Activated CD8-positive, alpha-beta T cell treated with anti-CD3 and anti-CD28 coated beads for 36 hours (primary cell): ENCODE measurements around the gene ZSWIM1. TPM values are rescaled to one million over a fixed set of nuclear protein-coding genes. Genes with fewer than 3 reads are reported as not detected.

Experiments used
- ATAC-seq: fragments of 200-7000 bp; cut with Tn5 transposase; one replicate; pipeline ENCODE4 v1.10.0; 2021; ENCODE audit warnings: mild to moderate bottlenecking, moderate library complexity
- CTCF ChIA-PET: fragments of 350-600 bp; sonication (Branson Sonifier 250); formaldehyde crosslinking; loops from one replicate; lab custom pipeline; 2021; ENCODE audit warnings: antibody characterized with exemption; lab: Charles Lee
- POLR2A ChIA-PET: fragments of 350-600 bp; sonication (Branson Sonifier 250); formaldehyde crosslinking; loops from one replicate; lab custom pipeline; 2021; ENCODE audit warnings: antibody characterized with exemption; lab: Charles Lee
- DNase-seq: peaks from one replicate; pipeline ENCODE4 v3.0.0-alpha.2; 2020
- H3K27ac Mint-ChIP-seq: one replicate; pipeline ENCODE4 v1.8.0; 2021; ENCODE audit warnings: mild to moderate bottlenecking, mixed read lengths
- H3K27me3 Mint-ChIP-seq: one replicate; pipeline ENCODE4 v1.8.0; 2021; ENCODE audit warnings: mixed read lengths
- H3K36me3 Mint-ChIP-seq: one replicate; pipeline ENCODE4 v1.8.0; 2021; ENCODE audit warnings: low read depth, mixed read lengths
- H3K4me1 Mint-ChIP-seq: one replicate; pipeline ENCODE4 v1.8.0; 2021; ENCODE audit warnings: low read depth, mixed read lengths
- H3K4me3 Mint-ChIP-seq: one replicate; pipeline ENCODE4 v1.8.0; 2021; ENCODE audit warnings: mild to moderate bottlenecking, moderate library complexity, mixed read lengths
- H3K9me3 Mint-ChIP-seq: one replicate; pipeline ENCODE4 v1.8.0; 2021; ENCODE audit warnings: mixed read lengths
- CTCF ChIP-seq: fragments of 200-600 bp; IDR thresholded peaks from one replicate; pipeline ENCODE4 v1.8.0; 2022; ENCODE audit warnings: antibody characterized with exemption, mild to moderate bottlenecking
- intact Hi-C: fragments of 100-400 bp; cut with micrococcal nuclease; formaldehyde crosslinking; loops from one replicate; pipeline ENCODE4 v1.10.0; 2022
- total RNA-seq, 2 experiments: library from RNA; stranded (reverse); gene quantifications; one replicate each; pipeline ENCODE4 v1.2.3, GENCODE V29; 2021

Gene ZSWIM1
- total RNA-seq, 2 experiments from 2014 or later: 8.2 to 9.1 TPM

- ATAC-seq: peak; percentile 19
- ChIA-PET CTCF (interaction anchor here (0.7 to 9.3 kb wide), 13 partner anchors 11 to 134 kb away, joined by 3 to 74 read pairs (median 4); partner anchors contain the start of genes NEURL2 and ZSWIM1), POLR2A (interaction anchor here (0.9 to 8.9 kb wide), 14 partner anchors 9 to 95 kb away, joined by 3 to 119 read pairs (median 13); partner anchors contain the start of genes CTSA, NEURL2, PLTP and ZNF335)
- no peaks in the 10 kb centered on the region for H3K27me3 Mint-ChIP-seq
- TF ChIP-seq CTCF: peak; percentile 25
- peaks cover 21% of the 10 kb centered on the region for H3K4me1 Mint-ChIP-seq
- peak overlapping the region; percentile 96 for H3K27ac Mint-ChIP-seq
- H3K4me3 Mint-ChIP-seq: peak overlapping the region; percentile 95
- peaks cover 10% of the 10 kb centered on the region for H3K36me3 Mint-ChIP-seq
- DNase-seq: peak; percentile 76
- intact Hi-C loops: loop anchor here (2.0 to 10.0 kb wide), 2 partner anchors 49 to 109 kb away; partner anchors contain the start of gene TNNC2
- H3K9me3 Mint-ChIP-seq: no peaks in the 10 kb centered on the region
These were observed 52.4 kb downstream of the ZSWIM1 start for GRCh38 chr20:45933266-45934045.

DNA sequence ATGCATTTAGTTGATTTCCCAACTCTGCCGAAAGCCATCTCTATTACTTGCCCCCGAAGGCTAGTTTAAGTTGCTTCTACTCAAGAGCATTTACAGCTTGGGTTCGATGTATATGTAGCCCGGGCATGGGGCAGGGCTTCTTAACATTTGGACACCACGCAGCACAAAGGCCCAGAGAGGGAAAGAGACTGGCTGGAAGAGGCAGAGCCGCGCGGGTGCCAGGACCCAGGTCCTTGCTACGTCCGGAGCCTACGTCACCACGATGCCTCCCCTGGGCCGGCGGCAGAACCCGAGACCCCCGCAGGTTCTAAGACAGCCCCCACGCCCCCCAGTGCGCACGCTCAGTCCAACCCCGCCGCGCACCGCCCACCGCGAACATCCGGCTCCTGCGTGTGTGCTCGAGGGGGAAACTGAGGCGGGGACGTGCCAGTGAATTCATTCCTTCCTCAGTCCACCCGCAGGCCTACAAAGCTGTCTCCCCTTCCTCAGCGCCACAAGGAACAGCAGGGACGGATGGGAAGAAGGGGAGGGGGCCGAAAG is 53.1 kb downstream of the ZSWIM1 start:
- intact Hi-C loops: loop anchor here (2.0 to 10.0 kb wide), 2 partner anchors 49 to 109 kb away; partner anchors contain the start of gene TNNC2
- DNase-seq (peak; percentile 70), ATAC-seq (peak; percentile 12)
- no peaks in the 10 kb centered on the region for H3K27me3 Mint-ChIP-seq
- peak overlapping the region; percentile 95 for H3K4me3 Mint-ChIP-seq
- ChIA-PET POLR2A (interaction anchor here (0.9 to 8.9 kb wide), 19 partner anchors 8 to 473 kb away, joined by 3 to 119 read pairs (median 8); partner anchors contain the start of genes CTSA, ELMO2, NEURL2 and PLTP), CTCF (interaction anchor here (0.7 to 9.3 kb wide), 14 partner anchors 10 to 135 kb away, joined by 3 to 74 read pairs (median 4); partner anchors contain the start of genes NEURL2 and ZSWIM1)
- H3K27ac Mint-ChIP-seq: peak overlapping the region; percentile 96
- TF ChIP-seq CTCF: no peak
- H3K36me3 Mint-ChIP-seq: peaks cover 13% of the 10 kb centered on the region
- H3K4me1 Mint-ChIP-seq: peaks cover 25% of the 10 kb centered on the region
- no peaks in the 10 kb centered on the region for H3K9me3 Mint-ChIP-seq

Other genes starting within 250 kb of the ZSWIM1 start
- gene WFDC9, start 249.9 kb upstream of the ZSWIM1 start, total RNA-seq: not detected
- not detected for gene WFDC11, start 211.0 kb upstream of the ZSWIM1 start, total RNA-seq
- gene WFDC13, start 179.2 kb upstream of the ZSWIM1 start, total RNA-seq: not detected
- not detected for gene WFDC10B, start 176.2 kb upstream of the ZSWIM1 start, total RNA-seq
- not detected for gene SPINT4, start 158.9 kb upstream of the ZSWIM1 start, total RNA-seq
- under 1 TPM in 1 of 2 experiments, not detected in 1; 0.54 TPM for gene WFDC3, start 89.3 kb upstream of the ZSWIM1 start, total RNA-seq
- 10 to 100 TPM; 25.3 to 27.1 TPM for gene DNTTIP1, start 89.3 kb upstream of the ZSWIM1 start, total RNA-seq
- gene UBE2C, start 68.6 kb upstream of the ZSWIM1 start, total RNA-seq: 100 to 1,000 TPM; 149 to 151 TPM
- gene TNNC2, start 53.9 kb upstream of the ZSWIM1 start, total RNA-seq: not detected
- gene SNX21, start 47.4 kb upstream of the ZSWIM1 start, total RNA-seq: 1 to 10 TPM; 1.4 to 1.7 TPM
- gene ACOT8, start 23.8 kb upstream of the ZSWIM1 start, total RNA-seq: 10 to 100 TPM; 18.5 to 21.2 TPM
- 1 to 10 TPM; 3.5 to 3.6 TPM for gene ZSWIM3, start 23.6 kb upstream of the ZSWIM1 start, total RNA-seq
- under 1 TPM; 0.58 to 0.74 TPM for gene SPATA25, start 6.4 kb downstream of the ZSWIM1 start, total RNA-seq
- gene NEURL2, start 10.0 kb downstream of the ZSWIM1 start, total RNA-seq: 1 to 10 TPM; 2.4 to 2.9 TPM
- 10 to 100 TPM; 34.5 to 40.2 TPM for gene CTSA, start 10.1 kb downstream of the ZSWIM1 start, total RNA-seq
- 1 to 10 TPM; 7.4 to 8.6 TPM for gene PLTP, start 30.9 kb downstream of the ZSWIM1 start, total RNA-seq
- gene PCIF1, start 53.5 kb downstream of the ZSWIM1 start, total RNA-seq: 10 to 100 TPM; 27.8 to 29.5 TPM
- 10 to 100 TPM; 27.0 to 28.8 TPM for gene ZNF335, start 91.0 kb downstream of the ZSWIM1 start, total RNA-seq
- under 1 TPM in 1 of 2 experiments, not detected in 1; 0.11 TPM for gene MMP9, start 127.7 kb downstream of the ZSWIM1 start, total RNA-seq
- under 1 TPM in 1 of 2 experiments, not detected in 1; 0.43 TPM for gene SLC12A5, start 148.0 kb downstream of the ZSWIM1 start, total RNA-seq
- 10 to 100 TPM; 13.1 to 16.8 TPM for gene NCOA5, start 208.7 kb downstream of the ZSWIM1 start, total RNA-seq
- gene CD40, start 237.1 kb downstream of the ZSWIM1 start, total RNA-seq: 1 to 10 TPM; 3.3 to 3.5 TPM